OCI-LY3 (cell line): ENCODE results near the gene DOK1.
A peak's percentile ranks its signal among the peaks of the same experiment; 100 is the strongest.

Experiments
- H2AFZ ChIP-seq: fragments of 200-600, 300-600 bp; shearing (Covaris generic); 2 replicates; pipeline ENCODE4 v1.6.0; 2014; ENCODE audit warnings: antibody characterized with exemption, low read depth, low read length
- H3K27ac ChIP-seq: fragments of 200-600, 300-600 bp; sonication (generic); 2 replicates; pipeline ENCODE4 v1.5.1; 2014; ENCODE audit warnings: mild to moderate bottlenecking, low read length, moderate library complexity, mixed read lengths
- H3K27me3 ChIP-seq: fragments of 200-600, 300-600 bp; sonication (generic); 2 replicates; pipeline ENCODE4 v1.6.1; 2014; ENCODE audit warnings: low read depth, low read length, mixed read lengths
- H3K36me3 ChIP-seq: fragments of 200-600, 300-600 bp; sonication (generic); replicated peaks from 2 replicates; pipeline ENCODE3; 2014; ENCODE audit warnings: low read depth, low read length, mixed read lengths
- H3K4me1 ChIP-seq: fragments of 300-600, 200-600 bp; sonication (generic); 2 replicates; pipeline ENCODE4 v1.6.1; 2014; ENCODE audit warnings: low read length, mixed read lengths
- H3K4me2 ChIP-seq: fragments of 200-600, 300-600 bp; sonication (generic); 2 replicates; pipeline ENCODE4 v1.6.1; 2014; ENCODE audit warnings: low read length, mixed read lengths
- H3K4me3 ChIP-seq: fragments of 300-600, 200-600 bp; sonication (generic); 2 replicates; pipeline ENCODE4 v1.5.1; 2014; ENCODE audit warnings: antibody characterized with exemption, mild to moderate bottlenecking, low read length, moderate library complexity
- H3K79me2 ChIP-seq: fragments of 300-600, 200-600 bp; shearing (Covaris generic); 2 replicates; pipeline ENCODE4 v1.6.1; 2014; ENCODE audit warnings: mild to moderate bottlenecking, low read length, mixed read lengths
- H3K9ac ChIP-seq: fragments of 300-600, 200-600 bp; shearing (Covaris generic); 2 replicates; pipeline ENCODE4 v1.6.0; 2014; ENCODE audit warnings: mild to moderate bottlenecking, low read length, moderate library complexity
- H3K9me3 ChIP-seq: fragments of 200-600, 300-600 bp; shearing (Covaris generic); 2 replicates; pipeline ENCODE4 v1.6.1; 2014; ENCODE audit warnings: low read length, mixed read lengths; ENCODE audit not compliant: insufficient read depth
- H4K20me1 ChIP-seq: fragments of 200-600, 300-600 bp; sonication (generic); 2 replicates; pipeline ENCODE4 v1.6.1; 2016; ENCODE audit warnings: low read length, mixed read lengths; ENCODE audit not compliant: insufficient read depth
- EZH2phosphoT487 ChIP-seq: fragments of 200-600 bp; shearing (Covaris generic); IDR thresholded peaks from 2 replicates; pipeline ENCODE4 v1.6.1; 2018; ENCODE audit warnings: antibody characterized with exemption, mixed run types, low read depth
- TF ChIP-seq, protein P1 (sequence below): fragments of 200-600, 300-600 bp; sonication (generic); IDR thresholded peaks from 2 replicates; pipeline ENCODE4 v1.5.1; 2014; ENCODE audit warnings: antibody characterized with exemption, low read length, low read depth

Gene DOK1

DNA sequence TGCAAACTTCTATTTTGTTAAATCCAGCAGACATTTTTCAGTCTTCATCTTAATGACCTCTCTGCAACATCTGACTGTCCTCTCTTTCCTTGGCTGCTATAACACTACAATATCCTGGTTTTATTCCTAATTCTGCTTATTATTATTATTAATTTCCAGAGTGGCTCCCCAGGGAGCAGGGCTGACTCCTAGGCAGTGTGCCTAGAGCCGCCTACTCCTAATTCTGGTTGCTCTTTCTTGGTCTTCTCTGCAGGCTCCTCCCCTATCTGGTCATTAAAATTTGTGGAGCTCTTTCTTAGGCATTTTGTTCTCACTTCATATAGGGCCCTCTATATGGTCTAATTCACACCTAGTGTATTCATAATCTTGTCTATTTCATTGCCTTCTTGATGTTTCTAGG, 11.5 kb upstream of the DOK1 start:
- Histone ChIP-seq H2AFZ (no peak overlapping the region), H3K27me3 (no peaks in the 10 kb centered on the region), H3K4me1 (peaks cover 14% of the 10 kb centered on the region), H4K20me1 (no peaks in the 10 kb centered on the region), H3K4me3 (no peak overlapping the region), H3K9ac (no peak overlapping the region), H3K4me2 (no peak overlapping the region), H3K36me3 (no peaks in the 10 kb centered on the region), H3K79me2 (no peaks in the 10 kb centered on the region), H3K9me3 (no peaks in the 10 kb centered on the region), H3K27ac (no peak overlapping the region)
- TF ChIP-seq EZH2phosphoT487, result no peak
- TF ChIP-seq, protein P1, sequence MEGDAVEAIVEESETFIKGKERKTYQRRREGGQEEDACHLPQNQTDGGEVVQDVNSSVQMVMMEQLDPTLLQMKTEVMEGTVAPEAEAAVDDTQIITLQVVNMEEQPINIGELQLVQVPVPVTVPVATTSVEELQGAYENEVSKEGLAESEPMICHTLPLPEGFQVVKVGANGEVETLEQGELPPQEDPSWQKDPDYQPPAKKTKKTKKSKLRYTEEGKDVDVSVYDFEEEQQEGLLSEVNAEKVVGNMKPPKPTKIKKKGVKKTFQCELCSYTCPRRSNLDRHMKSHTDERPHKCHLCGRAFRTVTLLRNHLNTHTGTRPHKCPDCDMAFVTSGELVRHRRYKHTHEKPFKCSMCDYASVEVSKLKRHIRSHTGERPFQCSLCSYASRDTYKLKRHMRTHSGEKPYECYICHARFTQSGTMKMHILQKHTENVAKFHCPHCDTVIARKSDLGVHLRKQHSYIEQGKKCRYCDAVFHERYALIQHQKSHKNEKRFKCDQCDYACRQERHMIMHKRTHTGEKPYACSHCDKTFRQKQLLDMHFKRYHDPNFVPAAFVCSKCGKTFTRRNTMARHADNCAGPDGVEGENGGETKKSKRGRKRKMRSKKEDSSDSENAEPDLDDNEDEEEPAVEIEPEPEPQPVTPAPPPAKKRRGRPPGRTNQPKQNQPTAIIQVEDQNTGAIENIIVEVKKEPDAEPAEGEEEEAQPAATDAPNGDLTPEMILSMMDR, result no peak

DNA sequence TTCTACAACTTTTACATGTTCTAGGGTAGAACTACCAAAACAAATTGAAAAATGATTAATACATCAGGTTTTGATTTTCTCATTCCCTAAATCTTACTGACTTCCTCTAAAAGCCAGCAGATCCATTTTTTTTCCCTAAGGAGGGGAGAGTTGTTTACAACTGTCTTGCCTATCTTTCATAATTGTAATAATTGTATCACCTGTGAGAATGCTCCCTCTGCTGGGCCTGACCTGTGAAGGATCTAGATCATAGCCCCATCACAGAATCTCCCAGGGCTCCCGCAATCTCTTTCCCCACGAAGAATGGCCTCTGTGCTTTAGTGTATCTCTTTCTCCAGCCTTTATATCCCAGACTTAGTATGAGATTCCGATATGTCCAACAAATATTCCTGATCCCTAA, 9.9 kb upstream of the DOK1 start:
- Histone ChIP-seq H3K27ac (no peak overlapping the region), H4K20me1 (no peaks in the 10 kb centered on the region)

DNA sequence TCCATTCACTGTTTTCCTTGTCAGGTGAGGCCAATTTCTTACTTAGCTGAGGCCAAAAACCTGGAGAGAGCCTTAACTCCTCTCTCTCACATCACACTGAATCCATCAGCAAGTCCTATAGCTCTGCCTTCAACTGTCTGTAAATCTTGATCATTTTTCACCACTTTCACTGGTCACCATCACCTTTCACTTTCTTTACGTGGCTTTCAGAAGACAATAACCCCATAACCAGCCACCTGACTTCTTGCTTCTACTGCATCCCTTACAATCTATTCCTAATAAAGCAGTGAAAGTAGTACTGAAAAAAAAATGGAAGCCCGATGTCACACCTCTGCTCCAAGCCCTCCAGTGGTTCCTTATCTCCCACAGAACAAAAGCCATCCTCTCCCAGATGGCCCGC, 8.5 kb upstream of the DOK1 start:
- Histone ChIP-seq H3K4me1 (no peaks in the 10 kb centered on the region), H3K4me2 (no peak overlapping the region), H2AFZ (no peak overlapping the region), H3K27ac (no peak overlapping the region), H3K9me3 (no peaks in the 10 kb centered on the region), H4K20me1 (no peaks in the 10 kb centered on the region), H3K9ac (no peak overlapping the region), H3K79me2 (no peaks in the 10 kb centered on the region), H3K4me3 (no peak overlapping the region), H3K36me3 (no peaks in the 10 kb centered on the region), H3K27me3 (no peaks in the 10 kb centered on the region)
- TF ChIP-seq, protein P1, result no peak
- TF ChIP-seq EZH2phosphoT487, result no peak

More for the DNA sequence above, 9.9 kb upstream of the DOK1 start:
- Histone ChIP-seq H2AFZ (no peak overlapping the region), H3K4me3 (no peak overlapping the region), H3K27me3 (no peaks in the 10 kb centered on the region), H3K36me3 (no peaks in the 10 kb centered on the region), H3K9me3 (no peaks in the 10 kb centered on the region), H3K4me1 (peaks cover under 1% of the 10 kb centered on the region), H3K4me2 (no peak overlapping the region), H3K79me2 (no peaks in the 10 kb centered on the region), H3K9ac (no peak overlapping the region)
- TF ChIP-seq, protein P1, result peak; percentile 40
- no peak for TF ChIP-seq EZH2phosphoT487

DNA sequence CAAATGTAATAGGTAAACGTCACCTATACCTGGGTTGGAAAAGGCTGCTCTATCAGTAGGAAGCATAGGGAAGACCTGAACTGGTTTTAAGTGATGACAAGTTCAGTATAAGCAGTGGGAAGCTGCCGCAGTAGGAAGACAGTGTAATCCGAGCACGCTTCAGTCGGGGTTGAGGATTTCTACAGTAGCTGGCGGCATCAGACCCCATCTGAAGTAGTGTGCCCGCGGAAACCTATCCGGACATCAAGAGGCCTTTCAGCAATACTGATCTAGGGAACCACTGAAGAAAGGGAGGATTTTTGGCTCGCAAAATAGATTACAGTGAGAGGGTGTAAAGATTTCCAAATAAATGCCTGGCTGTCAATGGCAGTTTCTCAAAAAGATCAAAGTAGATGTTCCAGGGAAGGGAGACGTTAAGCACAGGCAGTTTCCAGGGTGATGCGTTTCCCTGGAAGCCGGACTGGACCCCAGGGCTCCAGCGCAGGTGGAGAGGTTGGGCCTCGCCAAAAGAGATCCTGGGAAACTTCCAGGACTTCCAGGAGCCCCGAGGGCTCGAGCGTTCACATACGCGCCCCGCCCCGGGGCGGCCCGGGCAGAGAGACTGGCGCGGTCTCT, 6.1 kb upstream of the DOK1 start:
- no peaks in the 10 kb centered on the region for H3K27me3 ChIP-seq
- TF ChIP-seq, protein P1, result no peak
- no peak for TF ChIP-seq EZH2phosphoT487
- no peak overlapping the region for H3K4me2 ChIP-seq
- no peaks in the 10 kb centered on the region for H4K20me1 ChIP-seq
- no peaks in the 10 kb centered on the region for H3K9me3 ChIP-seq
- no peaks in the 10 kb centered on the region for H3K36me3 ChIP-seq
- H3K4me1 ChIP-seq, result peaks cover 1% of the 10 kb centered on the region; the same call in 1 of the 2 replicates
- no peak overlapping the region for H3K27ac ChIP-seq
- no peak overlapping the region for H3K9ac ChIP-seq
- H2AFZ ChIP-seq, result no peak overlapping the region
- H3K79me2 ChIP-seq, result no peaks in the 10 kb centered on the region
- H3K4me3 ChIP-seq, result no peak overlapping the region
